ENCODE measurements around the gene SNN.

The SNN gene

GRCh38 chr16:11699234-11699894, 31.1 kb downstream of the SNN start:
- DNase-seq (ENCODE audit: low read depth in 2 of 2) = no peak

- no peak for DNase-seq (ENCODE audit: low read depth in 2 of 2)
Measured at GRCh38 chr16:11700264-11701029, 32.2 kb downstream of the SNN start.

- no peak for DNase-seq (ENCODE audit: low read depth in 2 of 2)
Measured at GRCh38 chr16:11705311-11706025, 37.2 kb downstream of the SNN start.

GRCh38 chr16:11706180-11706742, 38.0 kb downstream of the SNN start:
- DNase-seq (ENCODE audit: low read depth in 2 of 2) = no peak

GRCh38 chr16:11707679-11708197, 39.5 kb downstream of the SNN start:
- DNase-seq (ENCODE audit: low read depth in 2 of 2) = no peak

- DNase-seq (ENCODE audit: low read depth in 2 of 2) = no peak
Measured at GRCh38 chr16:11708421-11708820, 40.2 kb downstream of the SNN start.

GRCh38 chr16:11711662-11712061, 43.4 kb downstream of the SNN start:
- no peak for DNase-seq (ENCODE audit: low read depth in 2 of 2)

- DNase-seq (ENCODE audit: low read depth in 2 of 2) = no peak
Measured at GRCh38 chr16:11712122-11712521, 43.9 kb downstream of the SNN start.

GRCh38 chr16:11715246-11715947, 47.1 kb downstream of the SNN start:
- DNase-seq (ENCODE audit: low read depth in 2 of 2) = no peak

GRCh38 chr16:11716336-11716735, 48.1 kb downstream of the SNN start:
- DNase-seq (ENCODE audit: low read depth in 2 of 2) = no peak

GRCh38 chr16:11717811-11718210, 49.6 kb downstream of the SNN start:
- no peak for DNase-seq (ENCODE audit: low read depth in 2 of 2)

- no peak for DNase-seq (ENCODE audit: low read depth in 2 of 2)
Measured at GRCh38 chr16:11719171-11719570, 50.9 kb downstream of the SNN start.

- no peak for DNase-seq (ENCODE audit: low read depth in 2 of 2)
Measured at GRCh38 chr16:11719762-11720161, 51.5 kb downstream of the SNN start.

- DNase-seq (ENCODE audit: low read depth in 2 of 2) = no peak
Measured at GRCh38 chr16:11721781-11722467, 53.7 kb downstream of the SNN start.

- no peak for DNase-seq (ENCODE audit: low read depth in 2 of 2)
Measured at GRCh38 chr16:11722468-11722808, 54.2 kb downstream of the SNN start.

- no peak for DNase-seq (ENCODE audit: low read depth in 2 of 2)
Measured at GRCh38 chr16:11725457-11725856, 57.2 kb downstream of the SNN start.

GRCh38 chr16:11726008-11726407, 57.8 kb downstream of the SNN start:
- no peak for DNase-seq (ENCODE audit: low read depth in 2 of 2)

GRCh38 chr16:11727796-11728543, 59.7 kb downstream of the SNN start:
- no peak for DNase-seq (ENCODE audit: low read depth in 2 of 2)
